ENCODE measurements around the gene RPL35.
A peak's percentile ranks its signal among the peaks of the same experiment; 100 is the strongest.

RPL35 gene
- total RNA-seq, result 102 to 206 (median 156) reads per million in 18 experiments

- peak; percentile 95 to 97 for DNase-seq
Observed at GRCh38 chr9:124861342-124862229, at the start of gene RPL35, which contains the start of gene ARPC5L. RPL35 (minus strand) TSS chr9:124861957; CDS start chr9:124861912, 45 bp downstream. ARPC5L (plus strand) TSS chr9:124862130; CDS start chr9:124869291, 7,161 bp downstream.

- no peak for DNase-seq
Observed at GRCh38 chr9:124908098-124908497, 46.3 kb upstream of the RPL35 start.

- DNase-seq, result no peak
Observed at GRCh38 chr9:124906966-124907365, 45.2 kb upstream of the RPL35 start.

- no peak for DNase-seq
Observed at GRCh38 chr9:124899845-124900244, 38.1 kb upstream of the RPL35 start.

GRCh38 chr9:124897570-124898460, 36.1 kb upstream of the RPL35 start:
- no peak for DNase-seq

GRCh38 chr9:124894741-124895170, 33.0 kb upstream of the RPL35 start:
- DNase-seq, result peak; percentile 11 to 16

- no peak for DNase-seq
Observed at GRCh38 chr9:124894035-124894740, 32.4 kb upstream of the RPL35 start.

- no peak for DNase-seq
Observed at GRCh38 chr9:124890179-124890578, 28.4 kb upstream of the RPL35 start.

GRCh38 chr9:124889006-124889405, 27.2 kb upstream of the RPL35 start:
- no peak for DNase-seq

GRCh38 chr9:124887832-124888231, 26.1 kb upstream of the RPL35 start:
- no peak for DNase-seq

- no peak for DNase-seq
Observed at GRCh38 chr9:124886866-124887492, 25.2 kb upstream of the RPL35 start.

- no peak for DNase-seq
Observed at GRCh38 chr9:124886461-124886860, 24.7 kb upstream of the RPL35 start.

GRCh38 chr9:124885551-124885950, 23.8 kb upstream of the RPL35 start:
- no peak for DNase-seq

GRCh38 chr9:124884376-124884775, 22.6 kb upstream of the RPL35 start:
- DNase-seq, result no peak

GRCh38 chr9:124882231-124882630, 20.5 kb upstream of the RPL35 start:
- DNase-seq, result no peak

- no peak for DNase-seq
Observed at GRCh38 chr9:124881138-124881743, 19.5 kb upstream of the RPL35 start.

GRCh38 chr9:124880501-124880900, 18.7 kb upstream of the RPL35 start:
- DNase-seq, result no peak

GRCh38 chr9:124879226-124879625, 17.5 kb upstream of the RPL35 start:
- DNase-seq, result no peak

GRCh38 chr9:124878518-124878917, 16.8 kb upstream of the RPL35 start:
- DNase-seq, result no peak

GRCh38 chr9:124878021-124878420, 16.3 kb upstream of the RPL35 start:
- DNase-seq, result no peak

GRCh38 chr9:124877021-124877782, 15.4 kb upstream of the RPL35 start:
- DNase-seq, result no peak
